Loucy (cell line): Measurements from ENCODE around the gene PET100.

Source experiments
- H2AFZ ChIP-seq: fragments of 200-600 bp; sonication (generic); 2 replicates; pipeline ENCODE4 v1.6.0; 2016; ENCODE audit warnings: antibody characterized with exemption, mild to moderate bottlenecking, low read length, moderate library complexity
- H3F3A ChIP-seq: fragments of 200-600 bp; 2 replicates; pipeline ENCODE4 v1.6.0; 2016; ENCODE audit warnings: antibody characterized with exemption, low read depth, mild to moderate bottlenecking
- H3K27me3 ChIP-seq: fragments of 200-600 bp; sonication (generic); 2 replicates; pipeline ENCODE4 v1.6.1; 2014; ENCODE audit warnings: low read length, mild to moderate bottlenecking; ENCODE audit not compliant: insufficient read depth, poor library complexity, severe bottlenecking
- H3K36me3 ChIP-seq: fragments of 200-600 bp; sonication (generic); 2 replicates; pipeline ENCODE4 v1.6.1; 2016; ENCODE audit warnings: low read length; ENCODE audit not compliant: insufficient read depth
- H3K4me1 ChIP-seq: fragments of 200-600 bp; sonication (generic); 2 replicates; pipeline ENCODE4 v1.5.1; 2014; ENCODE audit warnings: low read length, mild to moderate bottlenecking; ENCODE audit not compliant: insufficient read depth, poor library complexity, severe bottlenecking
- H3K4me2 ChIP-seq: fragments of 200-600 bp; sonication (generic); 2 replicates; pipeline ENCODE4 v1.6.0; 2014; ENCODE audit warnings: antibody characterized with exemption, low read length, low read depth, mild to moderate bottlenecking; ENCODE audit not compliant: poor library complexity, severe bottlenecking
- H3K4me3 ChIP-seq: fragments of 200-600 bp; sonication (generic); 2 replicates; pipeline ENCODE4 v1.5.1; 2014; ENCODE audit warnings: low read length, mild to moderate bottlenecking, mixed read lengths; ENCODE audit not compliant: poor library complexity, severe bottlenecking
- H3K79me2 ChIP-seq: fragments of 200-600 bp; sonication (generic); 2 replicates; pipeline ENCODE4 v1.6.1; 2014; ENCODE audit warnings: low read length; ENCODE audit not compliant: insufficient read depth
- H3K9ac ChIP-seq: fragments of 200-600 bp; sonication (generic); 2 replicates; pipeline ENCODE4 v1.6.0; 2014; ENCODE audit warnings: mild to moderate bottlenecking, low read depth, low read length, moderate library complexity; ENCODE audit not compliant: poor library complexity, severe bottlenecking
- H3K9me2 ChIP-seq: fragments of 200-600 bp; sonication (generic); replicated peaks from 2 replicates; pipeline ENCODE4 v1.6.1; 2016; ENCODE audit warnings: low read depth, low read length, mixed read lengths
- H3K9me3 ChIP-seq: fragments of 200-600 bp; sonication (generic); 2 replicates; pipeline ENCODE4 v1.6.1; 2014; ENCODE audit warnings: mild to moderate bottlenecking, antibody characterized with exemption, low read length, low read depth; ENCODE audit not compliant: insufficient read depth
- H4K20me1 ChIP-seq: fragments of 200-600 bp; sonication (generic); 2 replicates; pipeline ENCODE4 v1.6.0; 2014; ENCODE audit warnings: antibody characterized with exemption, low read length, mild to moderate bottlenecking; ENCODE audit not compliant: insufficient read depth, poor library complexity, severe bottlenecking
- CTCF ChIP-seq: fragments of 200-600 bp; sonication (generic); conservative IDR thresholded peaks from 2 replicates; pipeline ENCODE4 v1.5.1; 2014; ENCODE audit warnings: mild to moderate bottlenecking, antibody characterized with exemption, low read length
- EZH2phosphoT487 ChIP-seq: fragments of 200-600 bp; IDR thresholded peaks from 2 replicates; pipeline ENCODE4 v1.6.1; 2018; ENCODE audit warnings: antibody characterized with exemption, mild to moderate bottlenecking, moderate library complexity, borderline replicate concordance

PET100 gene

GRCh38 chr19:7632340-7633203 lies 3.0 kb downstream of the PET100 start:
- TF ChIP-seq EZH2phosphoT487: no peak
- Histone ChIP-seq H3K79me2 (peaks cover 45% of the 10 kb centered on the region), H3F3A (no peaks in the 10 kb centered on the region), H3K4me3 (no peak overlapping the region), H3K36me3 (no peaks in the 10 kb centered on the region), H2AFZ (no peak overlapping the region), H3K9me2 (no peaks in the 10 kb centered on the region), H3K4me2 (no peak overlapping the region), H3K9ac (no peak overlapping the region), H3K4me1 (peaks cover 9% of the 10 kb centered on the region), H4K20me1 (peaks cover 16% of the 10 kb centered on the region), H3K9me3 (no peaks in the 10 kb centered on the region), H3K27me3 (no peaks in the 10 kb centered on the region)

- Histone ChIP-seq H2AFZ (no peak within 1 kb of the TSS), H3K4me2 (no peak within 1 kb of the TSS), H3K9me2 (no peaks in the 10 kb centered on the region), H3K36me3 (no peaks in the 10 kb centered on the region), H3K9me3 (no peaks in the 10 kb centered on the region), H3K79me2 (peaks cover 34% of the 10 kb centered on the region), H3K4me3 (no peak within 1 kb of the TSS), H3K4me1 (peaks cover 9% of the 10 kb centered on the region), H3F3A (no peaks in the 10 kb centered on the region), H3K27me3 (no peaks in the 10 kb centered on the region), H4K20me1 (peaks cover 5% of the 10 kb centered on the region), H3K9ac (no peak within 1 kb of the TSS)
- TF ChIP-seq CTCF (no peak), EZH2phosphoT487 (no peak)
Observed at GRCh38 chr19:7633698-7634097, 4.1 kb downstream of the PET100 start, which contains the start of gene PCP2. TSS of gene PCP2 (minus strand) at chr19:7633719. CDS start at chr19:7633457, 262 bp downstream.

GRCh38 chr19:7635670-7636069 lies 6.1 kb downstream of the PET100 start:
- H3K4me1 ChIP-seq: peaks cover 5% of the 10 kb centered on the region
- H2AFZ ChIP-seq: no peak overlapping the region

More at GRCh38 chr19:7635670-7636069, 6.1 kb downstream of the PET100 start:
- no peak for TF ChIP-seq CTCF
- TF ChIP-seq EZH2phosphoT487: no peak
- H3K4me2 ChIP-seq: no peak overlapping the region
- no peaks in the 10 kb centered on the region for H3K36me3 ChIP-seq
- H4K20me1 ChIP-seq: no peaks in the 10 kb centered on the region
- no peaks in the 10 kb centered on the region for H3K9me2 ChIP-seq
- no peaks in the 10 kb centered on the region for H3K27me3 ChIP-seq
- no peak overlapping the region for H3K9ac ChIP-seq
- H3F3A ChIP-seq: no peaks in the 10 kb centered on the region
- no peak overlapping the region for H3K4me3 ChIP-seq
- peaks cover 16% of the 10 kb centered on the region for H3K79me2 ChIP-seq
- no peaks in the 10 kb centered on the region for H3K9me3 ChIP-seq
